HG03558 (cell line): Measurements from ENCODE around the gene CHRND.
"Not testable (repeated sequence)": the region's sequence is repeated elsewhere in the genome, so short reads cannot be mapped to it uniquely, and the experiment has no call there.

Experiments
- ATAC-seq: cut with Tn5 transposase; IDR thresholded peaks from one replicate; pipeline ENCODE4 v1.9.1; 2021; ENCODE audit warnings: moderate number of reproducible peaks; ENCODE audit not compliant: unreplicated experiment; ENCODE audit errors: extremely low read depth

Gene CHRND

DNA sequence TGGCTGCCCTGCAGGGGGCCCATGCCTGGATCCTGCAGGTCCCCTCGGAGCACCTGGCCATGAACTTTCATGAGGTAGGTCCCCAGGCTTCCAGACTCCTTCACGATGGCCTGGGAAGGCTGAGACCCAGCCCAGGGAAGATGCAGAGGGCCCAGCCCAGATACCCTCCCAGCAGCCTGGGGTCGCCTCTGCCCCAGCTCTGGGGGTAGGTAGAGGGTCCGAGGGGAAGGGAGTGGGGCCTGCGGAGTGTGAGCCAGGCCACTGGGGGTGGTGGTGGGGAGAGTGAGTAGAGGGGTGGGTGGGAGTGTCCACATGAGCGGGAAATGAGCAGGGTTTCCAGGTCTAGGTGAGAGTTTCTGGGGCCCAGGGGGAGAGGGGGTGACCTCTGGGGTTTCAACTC, 1.2 kb upstream of the CHRND start:
- ATAC-seq: no peak

DNA sequence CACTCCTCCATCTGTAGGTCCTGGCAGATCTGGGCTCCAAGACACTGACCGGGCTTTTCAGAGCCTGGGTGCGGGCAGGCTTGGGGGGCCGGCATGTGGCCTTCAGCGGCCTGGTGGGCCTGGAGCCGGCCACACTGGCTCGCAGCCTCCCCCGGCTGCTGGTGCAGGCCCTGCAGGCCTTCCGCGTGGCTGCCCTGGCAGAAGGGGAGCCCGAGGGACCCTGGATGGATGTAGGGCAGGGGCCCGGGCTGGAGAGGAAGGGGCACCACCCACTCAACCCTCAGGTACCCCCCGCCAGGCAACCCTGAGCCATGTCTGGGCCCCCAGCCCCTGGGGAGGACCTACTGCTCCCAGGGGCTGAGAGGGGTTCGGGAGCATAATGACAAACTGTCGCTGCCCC, 761 bp upstream of the CHRND start:
- no peak for ATAC-seq

DNA sequence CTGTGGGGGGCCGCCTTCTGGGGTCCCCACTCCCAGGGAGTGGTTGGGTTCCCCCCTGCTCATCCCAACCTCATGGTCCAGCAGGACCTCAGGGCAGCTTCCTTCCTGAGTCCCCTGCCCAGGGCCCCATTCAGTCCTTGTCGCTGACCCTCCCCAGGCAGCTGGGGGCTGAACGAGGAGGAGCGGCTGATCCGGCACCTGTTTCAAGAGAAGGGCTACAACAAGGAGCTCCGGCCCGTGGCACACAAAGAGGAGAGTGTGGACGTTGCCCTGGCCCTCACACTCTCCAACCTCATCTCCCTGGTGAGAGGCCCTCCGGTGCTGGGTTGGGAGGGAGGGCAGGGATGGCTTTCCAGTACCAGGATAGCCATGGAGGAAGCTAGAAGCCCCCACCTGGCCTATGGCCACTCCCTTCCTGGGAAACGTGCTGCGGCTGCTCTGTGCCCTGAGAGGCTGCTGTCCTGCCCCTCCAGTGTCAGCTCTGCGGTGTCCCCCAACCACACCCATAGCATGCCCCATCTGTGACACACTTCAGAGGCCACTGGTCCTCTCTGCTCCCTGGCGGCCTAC, 497 bp downstream of the CHRND start:
- ATAC-seq: no peak

DNA sequence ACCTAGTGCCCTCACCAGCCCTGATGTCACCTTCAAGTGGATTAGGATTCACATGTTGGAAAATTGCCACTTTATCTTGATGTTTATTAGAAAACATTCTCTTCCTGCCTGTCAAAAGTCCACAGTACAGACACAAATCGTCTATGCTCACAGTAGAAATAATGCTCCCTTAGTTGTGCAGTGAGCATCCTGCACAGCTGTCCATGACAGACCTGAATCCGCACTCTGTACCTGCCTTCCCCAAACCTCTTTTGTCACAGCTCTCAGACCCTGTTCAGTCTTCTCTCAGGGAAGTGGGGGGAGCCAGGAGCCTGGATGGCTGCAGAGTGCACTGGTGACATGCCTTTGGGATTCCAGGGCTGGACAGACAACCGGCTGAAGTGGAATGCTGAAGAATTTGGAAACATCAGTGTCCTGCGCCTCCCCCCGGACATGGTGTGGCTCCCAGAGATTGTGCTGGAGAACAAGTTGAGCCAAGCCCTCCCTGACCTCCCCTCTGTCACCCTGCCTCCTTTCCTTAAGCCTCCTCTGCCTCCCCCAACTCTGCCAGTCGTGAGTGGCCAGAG, 2.0 kb downstream of the CHRND start:
- ATAC-seq: no peak

DNA sequence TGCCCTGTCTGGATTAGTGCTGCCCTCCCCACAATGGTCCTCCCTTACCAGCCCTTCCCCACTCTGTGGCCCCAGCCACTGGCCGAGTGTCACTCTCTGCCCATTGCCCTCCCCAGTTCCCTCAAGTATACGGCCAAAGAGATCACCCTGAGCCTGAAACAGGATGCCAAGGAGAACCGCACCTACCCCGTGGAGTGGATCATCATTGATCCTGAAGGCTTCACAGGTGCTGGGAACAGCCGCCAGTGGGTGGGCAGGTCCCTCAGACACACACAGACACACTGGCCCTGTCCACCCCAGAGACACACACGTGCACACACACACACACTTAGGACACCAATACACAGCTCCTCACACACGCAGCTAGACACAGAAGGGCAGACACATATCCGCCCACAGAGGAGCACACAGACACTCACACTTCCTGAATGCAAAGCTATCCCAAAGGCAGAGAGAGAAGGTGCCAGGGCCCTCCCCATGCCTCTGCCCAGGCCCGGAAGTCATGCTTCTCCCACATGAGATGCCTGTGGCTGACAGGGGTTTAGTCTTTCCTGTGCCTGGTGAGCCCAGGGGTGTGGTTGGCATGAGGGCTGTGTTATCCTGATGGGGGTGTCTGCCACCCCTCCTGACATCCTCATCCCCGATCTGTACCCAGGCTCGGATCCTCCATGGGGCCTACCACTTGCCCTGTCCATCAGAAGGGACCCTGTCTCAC, 2.9 kb downstream of the CHRND start:
- ATAC-seq: no peak

DNA sequence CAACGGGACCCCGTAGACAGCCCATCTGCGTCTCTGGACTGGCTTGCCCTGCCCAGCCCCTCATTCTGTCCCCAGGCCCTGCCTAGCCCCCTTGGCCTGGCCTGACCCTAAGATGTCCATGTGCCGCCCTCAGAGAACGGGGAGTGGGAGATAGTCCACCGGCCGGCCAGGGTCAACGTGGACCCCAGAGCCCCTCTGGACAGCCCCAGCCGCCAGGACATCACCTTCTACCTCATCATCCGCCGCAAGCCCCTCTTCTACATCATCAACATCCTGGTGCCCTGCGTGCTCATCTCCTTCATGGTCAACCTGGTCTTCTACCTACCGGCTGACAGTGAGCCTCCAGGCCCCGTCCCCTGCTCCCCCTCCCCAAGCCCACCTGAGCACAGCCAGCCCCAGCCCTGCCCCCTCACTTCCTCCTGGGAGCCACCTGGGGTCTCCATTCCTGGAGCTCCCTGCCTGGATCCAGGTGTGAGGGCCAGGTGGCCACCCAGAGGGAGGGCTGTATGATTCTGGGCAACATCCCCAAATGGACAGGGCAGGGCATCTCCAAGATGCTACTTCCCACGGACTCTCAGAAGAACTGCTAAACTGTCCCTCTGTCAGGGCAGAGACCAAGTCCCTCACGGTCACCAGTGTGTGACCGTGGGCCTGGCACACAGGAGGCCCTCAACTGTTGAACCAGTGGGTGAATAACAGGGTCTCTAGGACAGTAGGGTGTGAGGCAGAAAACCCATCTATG, 4.0 kb downstream of the CHRND start:
- ATAC-seq: no peak

DNA sequence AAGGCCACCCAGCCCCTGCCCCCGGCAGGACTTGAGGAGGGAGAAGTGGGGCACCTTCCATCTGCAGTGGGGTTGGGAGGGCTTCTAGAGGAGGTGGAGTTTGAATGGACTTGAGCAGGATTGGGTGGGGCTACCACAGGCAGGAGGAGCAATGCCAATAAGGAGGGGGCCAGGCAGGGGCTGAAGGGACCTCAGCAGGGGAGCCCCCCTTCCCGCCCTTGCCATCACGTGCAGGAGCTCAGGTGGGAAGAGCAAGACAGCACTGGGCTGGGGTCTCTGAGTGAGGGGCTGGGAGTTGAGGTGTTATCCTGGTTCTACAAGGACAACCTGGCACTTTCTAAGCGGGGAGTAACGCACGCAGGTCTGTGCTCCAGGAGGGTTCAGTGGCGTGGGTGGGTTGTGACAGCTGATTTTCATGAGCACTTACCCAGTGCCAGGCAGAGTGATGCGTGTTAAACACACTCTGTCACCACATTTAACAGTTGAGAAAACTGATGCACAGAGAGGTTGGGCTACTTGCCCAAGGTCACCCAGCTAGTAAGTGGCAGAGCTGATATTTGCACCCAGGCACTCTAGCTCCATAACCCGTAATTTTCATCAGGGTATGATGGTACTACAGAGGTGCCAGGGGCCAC, 4.8 kb downstream of the CHRND start:
- ATAC-seq: no peak

DNA sequence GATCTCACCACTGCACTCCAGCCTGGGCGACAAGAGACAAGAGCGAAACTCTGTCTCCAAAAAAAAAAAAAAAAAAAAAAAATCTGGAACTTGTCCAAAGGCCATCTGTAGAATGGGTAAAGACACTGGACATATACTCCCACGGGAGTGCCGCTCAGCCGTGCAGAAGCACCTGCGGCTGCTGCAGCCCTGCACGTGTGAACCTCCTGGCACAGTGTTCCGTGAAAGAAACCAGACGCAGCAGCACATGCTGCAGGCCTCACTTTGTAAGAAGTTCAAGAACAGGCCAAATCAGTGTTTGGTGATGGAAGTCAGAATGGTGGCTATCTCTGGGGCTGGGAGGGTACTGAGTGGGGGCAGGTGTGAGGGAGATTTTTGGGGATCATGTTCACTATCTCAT, 6.5 kb downstream of the CHRND start:
- no peak for ATAC-seq

DNA sequence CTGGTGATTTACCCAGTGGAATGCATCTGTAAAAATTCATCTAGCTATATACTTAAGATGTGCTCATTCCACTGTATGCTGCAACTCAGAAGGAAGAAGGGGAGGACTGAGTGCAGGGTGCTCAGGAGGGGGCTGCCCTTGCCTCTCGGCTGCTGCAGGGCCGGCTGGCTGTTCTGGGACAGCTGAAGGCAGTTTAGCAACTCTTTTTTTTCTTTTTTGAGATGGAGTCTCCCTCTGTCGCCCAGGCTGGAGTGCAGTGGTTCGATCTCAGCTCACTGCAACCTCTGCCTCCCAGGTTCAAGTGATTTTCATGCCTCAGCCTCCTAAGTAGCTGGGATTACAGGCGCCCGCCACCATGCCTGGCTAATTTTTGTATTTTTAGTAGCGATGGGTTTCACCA, 6.9 kb downstream of the CHRND start:
- ATAC-seq: not testable (repeated sequence)

DNA sequence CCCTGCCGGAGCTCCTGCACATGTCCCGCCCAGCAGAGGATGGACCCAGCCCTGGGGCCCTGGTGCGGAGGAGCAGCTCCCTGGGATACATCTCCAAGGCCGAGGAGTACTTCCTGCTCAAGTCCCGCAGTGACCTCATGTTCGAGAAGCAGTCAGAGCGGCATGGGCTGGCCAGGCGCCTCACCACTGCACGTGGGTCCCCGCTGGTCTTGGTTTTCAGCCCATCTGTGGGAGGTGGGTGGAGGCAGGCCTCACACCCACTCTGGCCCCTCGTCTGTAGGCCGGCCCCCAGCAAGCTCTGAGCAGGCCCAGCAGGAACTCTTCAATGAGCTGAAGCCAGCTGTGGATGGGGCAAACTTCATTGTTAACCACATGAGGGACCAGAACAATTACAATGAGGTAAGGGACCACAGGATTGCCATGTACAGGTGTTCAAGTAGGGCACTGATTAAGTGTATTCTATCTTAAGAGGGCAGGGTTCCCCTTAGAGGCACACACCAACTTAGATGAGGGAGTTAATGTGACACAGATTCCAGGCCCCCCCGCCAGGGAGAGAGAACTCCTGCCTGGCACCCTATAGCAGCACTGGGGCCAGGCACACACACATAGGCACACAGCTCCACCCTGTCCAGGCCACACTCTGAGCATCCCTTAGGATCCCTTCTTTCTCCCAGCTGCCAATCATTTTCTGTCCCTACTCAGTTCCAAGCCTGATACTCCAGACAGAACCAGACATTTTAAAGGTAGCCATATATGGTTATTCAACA, 8.2 kb downstream of the CHRND start:
- ATAC-seq: no peak

DNA sequence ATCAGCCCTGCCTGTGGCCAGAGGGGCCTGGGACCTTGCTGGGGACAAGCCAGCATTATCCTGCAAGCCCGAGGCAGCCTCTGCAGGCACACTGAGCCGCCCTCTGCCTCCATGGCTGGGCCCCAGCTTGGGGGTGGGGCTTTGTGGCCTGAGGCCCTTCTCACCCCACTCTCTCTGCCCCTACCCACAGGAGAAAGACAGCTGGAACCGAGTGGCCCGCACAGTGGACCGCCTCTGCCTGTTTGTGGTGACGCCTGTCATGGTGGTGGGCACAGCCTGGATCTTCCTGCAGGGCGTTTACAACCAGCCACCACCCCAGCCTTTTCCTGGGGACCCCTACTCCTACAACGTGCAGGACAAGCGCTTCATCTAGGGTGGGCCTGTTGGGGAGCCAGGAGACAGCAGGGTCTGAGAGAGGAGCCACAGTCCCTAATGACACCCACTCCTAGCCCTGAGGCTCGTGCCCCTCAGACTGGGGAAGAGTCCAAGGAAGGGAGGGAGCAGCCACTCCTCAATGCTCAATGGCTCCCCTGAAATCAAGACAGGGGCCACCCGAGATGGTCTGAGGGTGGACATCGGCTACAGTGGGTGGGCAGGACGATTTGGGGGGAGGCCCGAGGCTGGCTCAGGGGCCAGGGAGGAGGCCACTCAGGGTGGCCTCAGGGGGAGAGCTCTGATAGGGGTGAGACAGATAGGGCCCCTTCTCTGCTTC, 9.1 kb downstream of the CHRND start:
- no peak for ATAC-seq

DNA sequence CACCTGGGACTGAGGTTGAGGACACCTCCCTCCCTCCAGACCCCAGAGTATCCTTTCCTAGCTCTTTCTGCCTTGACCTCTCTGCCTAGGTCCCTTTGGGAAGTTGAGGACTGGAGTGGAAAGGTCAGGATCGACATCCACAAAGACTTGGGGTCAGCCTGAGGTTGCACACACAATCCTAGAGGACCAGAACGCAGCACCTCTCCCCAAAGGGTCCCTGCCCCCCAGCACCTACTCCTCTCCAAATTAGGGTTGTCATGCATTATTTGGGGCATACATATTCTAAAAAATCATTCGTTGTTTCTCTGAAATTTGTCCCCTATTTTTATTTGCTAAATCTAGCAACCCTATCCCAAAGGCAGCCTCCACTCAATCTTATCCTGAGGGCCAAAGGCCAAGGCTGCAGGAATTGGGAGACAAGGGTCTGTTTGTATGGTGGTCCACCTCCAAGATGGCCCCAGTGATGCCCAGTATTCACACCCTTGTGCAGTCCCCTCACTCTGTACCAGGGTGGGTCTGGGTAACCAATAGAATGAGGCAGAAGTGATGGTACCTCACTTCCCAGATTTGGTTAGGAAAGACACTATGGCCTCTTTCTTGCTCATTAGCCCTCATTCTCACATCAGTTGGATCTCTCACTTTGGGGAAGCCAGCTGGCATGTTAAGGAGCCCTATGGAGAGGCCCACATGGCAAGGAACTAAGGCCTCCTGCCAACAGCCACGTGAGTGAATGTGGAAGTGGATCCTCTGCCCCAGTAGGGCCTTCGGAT, 10.0 kb downstream of the CHRND start:
- ATAC-seq: no peak

DNA sequence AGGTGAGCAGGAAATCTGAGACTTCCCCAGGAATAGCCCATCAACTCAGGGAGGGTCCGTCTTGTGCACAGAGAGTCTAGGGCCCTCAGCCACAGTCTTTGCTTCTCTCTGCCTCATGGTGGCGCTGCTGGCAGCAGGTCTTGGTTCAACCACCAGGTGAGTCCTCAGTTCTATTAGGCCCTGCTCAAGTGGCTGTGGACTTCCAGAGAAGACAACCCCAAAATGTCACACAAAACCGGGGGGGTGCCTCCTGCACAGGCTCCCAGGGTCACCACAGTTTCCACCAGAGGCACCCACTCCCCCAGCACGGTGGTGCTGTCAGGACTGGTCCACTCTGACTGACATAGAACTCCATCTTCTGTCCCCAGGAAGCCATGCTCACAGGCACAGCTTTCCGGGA, 11.1 kb downstream of the CHRND start:
- no peak for ATAC-seq

DNA sequence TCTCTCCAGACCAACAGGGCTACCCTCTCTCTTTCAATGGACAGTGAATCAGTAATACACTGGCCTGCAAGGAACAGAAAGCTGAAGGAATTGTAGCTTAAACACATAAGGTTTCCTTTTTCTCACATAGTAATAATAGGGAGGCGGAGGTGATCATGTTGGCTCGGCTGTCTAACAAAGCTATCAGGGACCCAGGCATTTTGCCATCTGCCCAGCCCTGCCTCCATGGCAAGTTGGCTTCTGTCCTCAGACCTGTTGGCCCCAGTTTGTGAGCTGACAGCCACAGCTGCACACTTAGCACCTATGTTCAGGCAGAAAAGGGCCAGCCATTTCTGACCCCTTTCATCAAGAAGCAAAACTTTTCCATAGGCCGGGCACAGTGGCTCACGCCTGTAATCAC, 11.5 kb downstream of the CHRND start:
- ATAC-seq: no peak

DNA sequence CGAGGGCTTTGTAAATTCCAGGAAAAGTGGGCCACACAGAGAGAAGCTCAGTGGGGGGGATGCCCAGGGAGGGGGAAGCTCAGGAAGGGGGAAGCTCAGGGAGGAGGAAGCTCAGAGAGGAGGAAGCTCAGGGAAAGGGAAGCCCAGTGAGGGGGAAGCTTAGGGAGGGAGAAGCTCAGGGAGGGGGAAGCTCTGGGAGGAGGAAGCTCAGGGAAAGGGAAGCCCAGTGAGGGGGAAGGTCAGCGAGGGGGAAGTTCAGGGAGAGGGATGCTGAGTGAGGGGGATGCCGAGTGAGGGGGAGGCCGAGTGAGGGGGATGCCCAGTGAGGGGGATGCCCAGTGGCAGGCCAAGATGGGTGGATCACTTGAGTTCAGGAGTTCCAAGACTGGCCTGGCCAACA, 12.7 kb downstream of the CHRND start:
- ATAC-seq: no peak

DNA sequence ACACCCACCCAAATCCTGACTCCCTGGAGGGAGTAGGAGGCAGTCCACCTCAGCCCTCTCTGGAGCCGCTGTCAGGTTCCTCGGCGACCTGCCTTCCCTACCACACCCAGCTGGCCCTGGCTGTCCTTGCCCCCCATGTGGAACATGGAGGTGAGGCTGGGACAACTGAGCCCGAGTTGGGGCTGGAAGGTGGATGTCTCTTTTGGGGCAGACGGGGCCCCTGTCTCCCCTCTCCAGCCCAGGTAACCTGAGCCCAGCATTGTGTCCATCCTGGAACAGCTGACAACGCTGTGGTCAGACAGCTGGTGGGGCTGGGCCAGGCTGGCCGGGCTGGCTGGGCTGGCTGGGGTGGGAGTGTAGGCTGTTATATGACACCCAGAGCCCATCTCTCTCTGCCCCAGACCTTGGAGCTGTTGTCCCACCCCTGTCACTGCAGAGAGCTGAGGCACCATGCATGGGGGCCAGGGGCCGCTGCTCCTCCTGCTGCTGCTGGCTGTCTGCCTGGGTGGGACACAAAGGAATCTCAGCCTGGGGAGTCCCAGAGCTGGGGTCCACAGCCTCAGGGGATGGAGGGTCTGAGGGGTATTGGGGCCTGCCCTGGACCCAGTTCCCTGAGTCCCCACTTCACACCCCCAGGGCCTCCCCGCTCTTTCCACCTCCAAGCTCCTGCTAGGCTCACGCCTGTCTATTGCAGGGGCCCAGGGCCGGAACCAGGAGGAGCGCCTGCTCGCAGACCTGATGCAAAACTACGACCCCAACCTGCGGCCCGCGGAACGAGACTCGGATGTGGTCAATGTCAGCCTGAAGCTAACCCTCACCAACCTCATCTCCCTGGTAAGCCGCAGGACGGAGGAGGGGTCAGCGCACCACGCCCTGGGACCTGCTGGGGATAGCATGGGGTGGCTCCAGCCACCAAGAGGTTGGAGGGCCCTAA, 13.6 kb downstream of the CHRND start, which contains the start of gene CHRNG:
Gene CHRNG (plus strand): TSS at position 395 of the 934 bp plus-strand sequence. CDS start 56 bp downstream, at position 451.
- ATAC-seq: no peak

DNA sequence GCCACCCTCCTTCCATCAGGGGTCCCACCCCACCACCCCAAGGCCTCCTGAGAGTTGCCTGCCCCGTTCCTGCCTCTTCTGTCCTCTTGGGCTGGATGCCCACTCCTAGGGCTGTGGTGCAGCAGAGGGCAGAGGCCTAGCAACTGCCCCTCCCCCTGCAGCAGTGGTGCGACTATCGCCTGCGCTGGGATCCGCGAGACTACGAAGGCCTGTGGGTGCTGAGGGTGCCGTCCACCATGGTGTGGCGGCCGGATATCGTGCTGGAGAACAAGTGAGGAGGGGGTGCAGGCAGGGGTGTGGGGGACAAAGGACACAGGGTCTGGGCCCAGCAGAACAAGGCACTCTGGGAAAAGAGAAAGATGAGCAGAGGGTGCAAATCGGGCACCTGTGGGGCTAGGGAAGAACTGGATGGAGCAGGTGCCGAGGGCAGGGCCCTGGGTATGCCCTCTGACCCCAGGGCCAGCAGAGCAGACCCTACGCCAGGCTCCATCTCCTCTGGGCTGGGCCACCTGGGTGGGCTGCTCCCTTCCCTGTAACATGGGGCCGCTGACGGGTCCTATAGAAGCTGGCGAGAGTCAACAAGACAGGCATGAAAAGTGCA, 14.6 kb downstream of the CHRND start:
- ATAC-seq: no peak
